WI38 (cell line): ENCODE results near the gene WARS2.

Source experiments
- H3K4me3 ChIP-seq: 2 replicates; pipeline ENCODE4 v1.5.1; 2011; ENCODE audit warnings: low read depth, mild to moderate bottlenecking, control low read depth, low read length
- TF ChIP-seq, protein P1 (sequence below): IDR thresholded peaks from 2 replicates; pipeline ENCODE4 v1.5.1; 2012; ENCODE audit warnings: low read depth, mild to moderate bottlenecking, control low read depth, low read length

Gene WARS2

DNA sequence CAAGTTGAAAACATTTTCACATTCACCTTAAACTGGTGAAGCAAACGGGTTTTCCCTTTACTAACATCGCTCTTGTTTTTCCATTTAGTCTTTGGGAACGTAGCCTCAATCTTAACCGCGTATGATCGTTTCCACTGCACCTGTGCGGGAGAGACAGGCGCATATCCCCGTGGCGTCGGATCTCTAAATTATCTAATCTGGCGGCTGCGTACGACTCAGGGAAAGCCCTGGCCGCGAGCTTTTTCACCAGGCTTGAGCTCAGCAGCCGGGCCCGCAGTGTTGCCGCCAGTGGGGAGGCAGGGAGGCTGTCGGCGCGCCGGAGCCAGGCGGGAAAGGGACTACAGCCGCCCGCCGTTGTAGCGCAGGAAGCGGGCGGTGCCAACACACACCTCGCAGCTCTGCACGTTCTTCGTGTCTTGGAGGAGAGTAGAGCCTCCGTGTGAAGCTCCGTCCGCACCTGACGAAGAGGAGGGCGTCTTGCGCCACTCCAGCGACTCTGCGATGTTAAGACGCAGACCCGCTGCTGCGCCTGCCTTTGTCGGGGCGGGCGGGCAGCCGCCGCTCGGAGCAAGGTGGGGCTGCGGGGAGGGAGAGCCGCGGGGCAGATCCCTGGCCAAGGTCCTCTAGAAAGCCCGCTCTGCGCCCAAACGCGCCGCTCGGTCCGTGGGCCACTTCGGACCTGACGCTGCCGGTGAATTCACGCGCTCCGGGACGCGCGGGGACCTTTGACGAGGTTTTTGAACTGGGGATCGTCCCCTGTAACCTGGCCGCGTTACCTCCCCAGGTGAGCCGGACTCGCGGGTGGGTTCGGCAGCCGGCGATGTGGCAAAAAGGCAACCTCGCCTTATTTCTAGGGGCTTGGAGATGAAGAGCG lies 133.8 kb downstream of the WARS2 start:
- no peak overlapping the region for H3K4me3 ChIP-seq
- TF ChIP-seq, protein P1, sequence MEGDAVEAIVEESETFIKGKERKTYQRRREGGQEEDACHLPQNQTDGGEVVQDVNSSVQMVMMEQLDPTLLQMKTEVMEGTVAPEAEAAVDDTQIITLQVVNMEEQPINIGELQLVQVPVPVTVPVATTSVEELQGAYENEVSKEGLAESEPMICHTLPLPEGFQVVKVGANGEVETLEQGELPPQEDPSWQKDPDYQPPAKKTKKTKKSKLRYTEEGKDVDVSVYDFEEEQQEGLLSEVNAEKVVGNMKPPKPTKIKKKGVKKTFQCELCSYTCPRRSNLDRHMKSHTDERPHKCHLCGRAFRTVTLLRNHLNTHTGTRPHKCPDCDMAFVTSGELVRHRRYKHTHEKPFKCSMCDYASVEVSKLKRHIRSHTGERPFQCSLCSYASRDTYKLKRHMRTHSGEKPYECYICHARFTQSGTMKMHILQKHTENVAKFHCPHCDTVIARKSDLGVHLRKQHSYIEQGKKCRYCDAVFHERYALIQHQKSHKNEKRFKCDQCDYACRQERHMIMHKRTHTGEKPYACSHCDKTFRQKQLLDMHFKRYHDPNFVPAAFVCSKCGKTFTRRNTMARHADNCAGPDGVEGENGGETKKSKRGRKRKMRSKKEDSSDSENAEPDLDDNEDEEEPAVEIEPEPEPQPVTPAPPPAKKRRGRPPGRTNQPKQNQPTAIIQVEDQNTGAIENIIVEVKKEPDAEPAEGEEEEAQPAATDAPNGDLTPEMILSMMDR, result no peak

DNA sequence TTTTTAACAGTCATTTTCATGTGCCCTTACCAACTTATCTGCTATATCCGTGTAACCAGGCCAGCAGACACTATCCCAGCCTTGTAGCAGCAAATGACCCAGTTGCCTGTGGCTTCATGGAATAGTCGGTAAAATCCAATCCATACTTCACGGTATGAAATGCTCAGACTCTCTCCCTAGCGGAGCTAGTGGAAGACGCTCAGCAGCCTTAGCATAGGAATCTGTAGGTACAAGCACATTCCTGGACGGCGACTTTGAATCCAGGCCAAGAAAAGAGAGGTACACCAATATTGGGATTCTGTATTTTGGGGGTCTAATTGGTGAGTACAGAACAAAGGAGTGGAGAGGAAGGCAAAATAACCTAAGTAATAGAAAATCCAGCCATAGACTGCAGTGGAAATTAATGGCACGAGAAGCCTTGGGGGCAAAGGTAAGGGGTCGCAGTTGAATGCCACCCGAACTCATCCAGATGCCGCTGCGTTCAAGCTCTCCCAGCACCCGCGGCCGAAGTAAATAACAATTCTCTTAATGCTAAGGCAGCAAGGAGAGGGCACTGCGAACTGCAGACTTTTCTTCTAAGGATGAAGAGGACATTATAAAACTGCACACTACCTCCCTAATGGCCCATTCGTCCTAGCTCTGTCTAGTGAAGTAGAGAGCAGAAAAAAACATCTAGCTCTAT lies 134.6 kb downstream of the WARS2 start:
- H3K4me3 ChIP-seq, result no peak overlapping the region
- TF ChIP-seq, protein P1, result no peak

DNA sequence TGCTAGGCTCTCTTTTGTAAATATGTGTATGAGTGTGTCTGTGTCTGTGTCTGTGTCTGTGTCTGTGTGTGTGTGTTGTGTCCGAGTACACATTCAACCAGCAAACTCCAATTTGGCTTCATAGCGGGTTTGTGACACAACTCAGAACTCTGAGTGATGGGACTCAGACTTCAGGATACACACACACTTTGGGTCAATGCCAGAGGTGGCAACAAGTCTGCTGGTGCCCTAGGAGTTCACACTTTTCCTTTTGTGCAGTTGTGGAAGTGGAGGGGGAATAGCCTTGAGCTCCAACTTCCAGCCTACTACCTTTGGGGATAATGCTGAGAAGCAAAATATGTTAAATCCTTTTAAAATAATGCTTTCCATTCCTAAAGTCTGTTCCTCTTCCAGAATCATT lies 135.7 kb downstream of the WARS2 start:
- H3K4me3 ChIP-seq, result no peak overlapping the region
- TF ChIP-seq, protein P1, result no peak

- H3K4me3 ChIP-seq, result no peak overlapping the region
- TF ChIP-seq, protein P1, result no peak
These were observed 136.3 kb downstream of the WARS2 start for GRCh38 chr1:119004129-119004527.

- H3K4me3 ChIP-seq, result no peak overlapping the region
- TF ChIP-seq, protein P1, result no peak
These were observed 136.9 kb downstream of the WARS2 start for GRCh38 chr1:119003413-119004128.

DNA sequence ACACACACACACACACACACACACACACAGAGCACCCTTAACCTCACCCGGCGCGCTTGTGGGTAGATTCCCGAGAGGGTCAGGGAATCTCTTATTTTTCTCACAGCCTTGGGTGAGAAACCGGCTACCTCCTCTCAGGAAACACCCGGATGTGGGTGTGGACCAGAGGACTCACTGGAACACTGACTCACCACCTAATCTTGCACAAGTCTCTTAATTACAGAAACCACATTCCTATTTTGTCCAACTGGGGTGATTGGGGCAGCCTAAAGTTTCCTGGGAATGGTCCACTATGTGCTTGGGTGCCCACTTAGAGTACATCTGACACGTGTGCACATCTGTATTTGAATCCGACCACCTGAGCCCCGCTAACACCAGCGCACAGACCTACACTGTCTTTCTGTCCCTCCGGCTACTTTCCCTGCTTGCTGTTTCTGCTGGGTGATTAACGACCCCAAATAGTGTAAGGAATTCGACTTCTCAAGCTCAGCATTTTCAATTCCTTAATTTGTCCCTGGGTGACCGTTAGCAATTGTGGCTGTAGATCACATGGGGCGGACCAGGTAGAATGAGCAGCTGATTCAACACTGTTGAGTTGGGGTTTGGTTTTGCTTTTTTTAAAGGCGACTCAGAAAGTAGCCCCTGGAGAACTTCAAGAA lies 138.3 kb downstream of the WARS2 start:
- no peak overlapping the region for H3K4me3 ChIP-seq
- TF ChIP-seq, protein P1, result no peak
